GM12801 (cell line): ENCODE measurements around the gene SLC26A6.

Experiments
- CTCF ChIP-seq: IDR thresholded peaks from one replicate; pipeline ENCODE4 v1.5.1; 2011; ENCODE audit warnings: control low read depth; ENCODE audit not compliant: insufficient read length; ENCODE audit errors: extremely low read depth

Gene SLC26A6

GRCh38 chr3:48679411-48680391 is 44.4 kb upstream of the SLC26A6 start:
- TF ChIP-seq CTCF, result no peak

- TF ChIP-seq CTCF, result no peak
These were observed 43.5 kb upstream of the SLC26A6 start for GRCh38 chr3:48678566-48679380.

- TF ChIP-seq CTCF, result no peak
These were observed 42.8 kb upstream of the SLC26A6 start for GRCh38 chr3:48678056-48678455.

- TF ChIP-seq CTCF, result no peak
These were observed 39.2 kb upstream of the SLC26A6 start for GRCh38 chr3:48674505-48674904.

GRCh38 chr3:48672522-48672921 is 37.3 kb upstream of the SLC26A6 start:
- TF ChIP-seq CTCF, result no peak

GRCh38 chr3:48664929-48665328 is 29.7 kb upstream of the SLC26A6 start:
- TF ChIP-seq CTCF, result no peak

GRCh38 chr3:48664313-48664644 is 29.0 kb upstream of the SLC26A6 start:
- TF ChIP-seq CTCF, result no peak
